HUES64 (cell line): ENCODE data around the gene NAA25. TPM values are rescaled to one million over a fixed set of nuclear protein-coding genes. Genes with fewer than 3 reads are reported as not detected.

Source experiments
- H3K27ac ChIP-seq: 2 replicates; pipeline ENCODE4 v1.7.0; 2013; ENCODE audit warnings: low read depth, low read length, inconsistent platforms
- H3K27me3 ChIP-seq: 2 replicates; pipeline ENCODE4 v1.6.1; 2013; ENCODE audit warnings: mild to moderate bottlenecking, low read length; ENCODE audit not compliant: insufficient read depth
- H3K36me3 ChIP-seq: 2 replicates; pipeline ENCODE4 v1.6.1; 2013; ENCODE audit warnings: mild to moderate bottlenecking, low read length; ENCODE audit not compliant: insufficient read depth
- H3K4me1 ChIP-seq: 2 replicates; pipeline ENCODE4 v1.6.1; 2013; ENCODE audit warnings: mild to moderate bottlenecking, low read length, moderate library complexity; ENCODE audit not compliant: insufficient read depth
- H3K4me3 ChIP-seq: 2 replicates; pipeline ENCODE4 v1.5.1; 2013; ENCODE audit warnings: mild to moderate bottlenecking, low read length, moderate library complexity
- H3K9ac ChIP-seq: 2 replicates; pipeline ENCODE4 v1.6.1; 2013; ENCODE audit warnings: mild to moderate bottlenecking, low read depth, low read length
- H3K9me3 ChIP-seq: 2 replicates; pipeline ENCODE4 v1.6.1; 2013; ENCODE audit warnings: low read depth, low read length; ENCODE audit not compliant: insufficient read depth
- WGBS: fragments of 150-250, 120-280 bp; methylation state at CpG from one replicate; pipeline ENCODE4 v1.1.7; 2013; ENCODE audit warnings: missing lambda C conversion rate; 5-methylcytosine and 5-hydroxymethylcytosine counted together
- polyA plus RNA-seq, 2 experiments: library from polyadenylated mRNA; stranded (reverse); fragments of 50-300 nt; gene quantifications; one replicate each; pipeline ENCODE4 v1.2.3, GENCODE V29; 2013

NAA25 gene
- 23.5 TPM for polyA plus RNA-seq (2013, experiment 1 of 2)
- 19.8 TPM for polyA plus RNA-seq (2013, experiment 2 of 2)

GRCh38 chr12:112108202-112109079, at the start of gene NAA25:
Gene NAA25 (minus strand): TSS chr12:112108783. CDS start chr12:112108773, 10 bp downstream.
- peaks cover 47% of the 10 kb centered on the region for H3K4me1 ChIP-seq
- peak within 1 kb of the TSS; percentile 96 for H3K9ac ChIP-seq
- H3K27ac ChIP-seq: peak within 1 kb of the TSS; percentile 95
- no peaks in the 10 kb centered on the region for H3K27me3 ChIP-seq
- under 1% methylated on average over 74 of the region's 74 CpGs for WGBS
- peaks cover 18% of the 10 kb centered on the region; the same call in 1 of the 2 replicates for H3K36me3 ChIP-seq
- no peaks in the 10 kb centered on the region for H3K9me3 ChIP-seq
- peak within 1 kb of the TSS; percentile 70 for H3K4me3 ChIP-seq

GRCh38 chr12:112153893-112154219, 45.3 kb upstream of the NAA25 start:
- WGBS: 92% methylated on average over 8 of the region's 8 CpGs
- H3K9ac ChIP-seq: no peak overlapping the region
- no peaks in the 10 kb centered on the region for H3K27me3 ChIP-seq

GRCh38 chr12:112153181-112153892, 44.8 kb upstream of the NAA25 start:
- peaks cover 55% of the 10 kb centered on the region for H3K36me3 ChIP-seq
- H3K27me3 ChIP-seq: no peaks in the 10 kb centered on the region
- H3K9ac ChIP-seq: no peak overlapping the region
- 93% methylated on average over 11 of the region's 11 CpGs for WGBS
- H3K4me1 ChIP-seq: no peaks in the 10 kb centered on the region
- H3K9me3 ChIP-seq: no peaks in the 10 kb centered on the region
- no peak overlapping the region for H3K4me3 ChIP-seq
- H3K27ac ChIP-seq: no peak overlapping the region

More at GRCh38 chr12:112153893-112154219, 45.3 kb upstream of the NAA25 start:
- H3K4me3 ChIP-seq: no peak overlapping the region
- H3K36me3 ChIP-seq: peaks cover 51% of the 10 kb centered on the region
- no peaks in the 10 kb centered on the region for H3K4me1 ChIP-seq
- H3K9me3 ChIP-seq: no peaks in the 10 kb centered on the region
- H3K27ac ChIP-seq: no peak overlapping the region

GRCh38 chr12:112151766-112152541, 43.4 kb upstream of the NAA25 start:
- Histone ChIP-seq H3K27me3 (no peaks in the 10 kb centered on the region), H3K4me1 (no peaks in the 10 kb centered on the region), H3K9me3 (no peaks in the 10 kb centered on the region), H3K4me3 (no peak overlapping the region), H3K36me3 (peaks cover 66% of the 10 kb centered on the region), H3K27ac (no peak overlapping the region), H3K9ac (no peak overlapping the region)
- 96% methylated on average over 11 of the region's 11 CpGs for WGBS

GRCh38 chr12:112149596-112149995, 41.0 kb upstream of the NAA25 start:
- Histone ChIP-seq H3K9ac (no peak overlapping the region), H3K36me3 (peaks cover 86% of the 10 kb centered on the region), H3K27me3 (no peaks in the 10 kb centered on the region), H3K27ac (no peak overlapping the region), H3K4me3 (no peak overlapping the region), H3K4me1 (no peaks in the 10 kb centered on the region), H3K9me3 (no peaks in the 10 kb centered on the region)
- WGBS: 97% methylated on average over 5 of the region's 5 CpGs

GRCh38 chr12:112148031-112148513, 39.5 kb upstream of the NAA25 start:
- no peak overlapping the region for H3K9ac ChIP-seq
- 95% methylated on average over 3 of the region's 3 CpGs for WGBS
- peaks cover 87% of the 10 kb centered on the region for H3K36me3 ChIP-seq

GRCh38 chr12:112146123-112146522, 37.5 kb upstream of the NAA25 start:
- Histone ChIP-seq H3K4me3 (no peak overlapping the region), H3K27ac (no peak overlapping the region), H3K27me3 (no peaks in the 10 kb centered on the region), H3K36me3 (peaks cover 84% of the 10 kb centered on the region), H3K9ac (no peak overlapping the region), H3K4me1 (no peaks in the 10 kb centered on the region), H3K9me3 (no peaks in the 10 kb centered on the region)
- 93% methylated on average over 1 of the region's 1 CpG for WGBS

More at GRCh38 chr12:112148031-112148513, 39.5 kb upstream of the NAA25 start:
- H3K4me1 ChIP-seq: no peaks in the 10 kb centered on the region
- no peak overlapping the region for H3K27ac ChIP-seq
- H3K4me3 ChIP-seq: no peak overlapping the region
- no peaks in the 10 kb centered on the region for H3K9me3 ChIP-seq
- no peaks in the 10 kb centered on the region for H3K27me3 ChIP-seq

- Histone ChIP-seq H3K9ac (no peak overlapping the region), H3K27me3 (no peaks in the 10 kb centered on the region), H3K36me3 (peaks cover 69% of the 10 kb centered on the region), H3K27ac (no peak overlapping the region), H3K9me3 (no peaks in the 10 kb centered on the region), H3K4me3 (no peak overlapping the region), H3K4me1 (no peaks in the 10 kb centered on the region)
- WGBS: 96% methylated on average over 5 of the region's 5 CpGs
Observed at GRCh38 chr12:112140728-112141127, 32.1 kb upstream of the NAA25 start.

- WGBS: 94% methylated on average over 3 of the region's 3 CpGs
- Histone ChIP-seq H3K36me3 (peaks cover 50% of the 10 kb centered on the region), H3K4me1 (no peaks in the 10 kb centered on the region; the same call in 1 of the 2 replicates), H3K27me3 (no peaks in the 10 kb centered on the region), H3K9ac (no peak overlapping the region), H3K9me3 (no peaks in the 10 kb centered on the region), H3K4me3 (no peak overlapping the region), H3K27ac (no peak overlapping the region)
Observed at GRCh38 chr12:112134731-112135130, 26.1 kb upstream of the NAA25 start.

- Histone ChIP-seq H3K27ac (no peak overlapping the region), H3K9ac (no peak overlapping the region), H3K9me3 (no peaks in the 10 kb centered on the region), H3K36me3 (peaks cover 43% of the 10 kb centered on the region), H3K27me3 (no peaks in the 10 kb centered on the region), H3K4me3 (no peak overlapping the region), H3K4me1 (no peaks in the 10 kb centered on the region; the same call in 1 of the 2 replicates)
- WGBS: 95% methylated on average over 5 of the region's 5 CpGs
Observed at GRCh38 chr12:112133418-112133817, 24.8 kb upstream of the NAA25 start.
